Measurements from ENCODE around the gene HARBI1. TPM values are rescaled to one million over a fixed set of nuclear protein-coding genes. Genes with fewer than 3 reads are reported as not detected.

The HARBI1 gene
- total and polyA plus RNA-seq, 2 of the 8 experiments (the other 6 are each of a cell fraction or from before 2014, with no cell fraction given): 3.8 to 5.1 TPM

- Histone ChIP-seq H2BK120ac (replicated peaks; ENCODE audit: low read depth, low read length) (no peak overlapping the region), H3K27ac (ENCODE audit: low read depth, low read length) (no peak overlapping the region), H3K14ac (ENCODE audit: insufficient read length) (no peak overlapping the region), H3K18ac (ENCODE audit: extremely low read depth, low read length) (no peak overlapping the region), H3K79me1 (ENCODE audit: low read depth, low read length) (peaks cover 2% of the 10 kb centered on the region; the same call in 1 of the 2 replicates), H2AK5ac (ENCODE audit: low read depth, low read length) (no peak overlapping the region), H4K91ac (replicated peaks; ENCODE audit: insufficient read length, low read length) (no peak overlapping the region), H3K4me3 (ENCODE audit: extremely low read depth in 1 of 4, insufficient read depth in 2 of 4, low read depth in 3 of 4, low read length in 4 of 4) (no peak overlapping the region), H3K27me3 (replicated peaks in 1 of 4; ENCODE audit: control insufficient read depth in 3 of 4, extremely low read depth in 1 of 4, insufficient read depth in 3 of 4, low read length in 3 of 4) (no peaks in the 10 kb centered on the region), H2AFZ (ENCODE audit: low read length) (no peak overlapping the region), H2BK5ac (ENCODE audit: low read depth, low read length) (no peak overlapping the region), H2BK12ac (ENCODE audit: low read depth, low read length) (no peak overlapping the region), H3K56ac (replicated peaks; ENCODE audit: insufficient read length, low read depth, low read length) (no peak overlapping the region), H3K36me3 (ENCODE audit: control insufficient read depth in 2 of 4, insufficient read depth in 4 of 4, low read length in 3 of 4) (no peaks in the 10 kb centered on the region), H3K4me2 (ENCODE audit: insufficient read depth in 1 of 2, low read depth in 2 of 2, low read length in 2 of 2) (no peak overlapping the region), H4K8ac (ENCODE audit: extremely low read depth, insufficient read depth, low read length) (no peak overlapping the region), H3K9ac (replicated peaks in 1 of 4; ENCODE audit: extremely low read depth in 1 of 4, low read depth in 3 of 4, low read length in 3 of 4) (no peak overlapping the region), H3K4ac (replicated peaks; ENCODE audit: insufficient read length, low read depth, low read length) (no peak overlapping the region), H3K79me2 (ENCODE audit: control insufficient read depth in 1 of 2, insufficient read depth in 2 of 2, low read length in 2 of 2) (peaks cover 11 to 84% of the 10 kb centered on the region in 2 experiments), H3K9me3 (ENCODE audit: insufficient read depth in 2 of 2, low read depth in 1 of 2, low read length in 1 of 2) (no peaks in the 10 kb centered on the region), H4K5ac (ENCODE audit: insufficient read length, low read depth, low read length) (no peak overlapping the region), H3K4me1 (replicated peaks in 1 of 4; ENCODE audit: control insufficient read depth in 3 of 4, insufficient read depth in 4 of 4, low read length in 3 of 4) (no peaks in the 10 kb centered on the region; a peak in 1 of 7 replicates), H3K23ac (ENCODE audit: insufficient read length) (no peak overlapping the region), H3K23me2 (ENCODE audit: low read depth, low read length) (no peaks in the 10 kb centered on the region), H4K20me1 (replicated peaks in 1 of 2; ENCODE audit: control insufficient read depth in 1 of 2, insufficient read depth in 2 of 2, low read length in 2 of 2) (peaks cover 4 to 5% of the 10 kb centered on the region in 2 experiments), H2BK15ac (ENCODE audit: low read length) (no peak overlapping the region), H2BK20ac (ENCODE audit: low read length) (no peak overlapping the region)
- ChIA-PET CTCF (ENCODE audit: partially characterized antibody) (interaction anchor here (0.6 to 0.8 kb wide), 2 partner anchors 58 to 299 kb away, joined by 3 read pairs; no protein-coding TSS in a partner anchor), POLR2A (ENCODE audit: partially characterized antibody) (interaction anchor here (0.6 to 0.7 kb wide), 2 partner anchors 29 to 115 kb away, joined by 3 to 4 read pairs; no protein-coding TSS in a partner anchor)
- no peak for FAIRE-seq
- DNase-seq (ENCODE audit: low read depth in 1 of 2, low spot score in 2 of 2): no peak
- TF ChIP-seq SIRT6 (IDR thresholded peaks at IDR 0.05; ENCODE audit: low read length) (no peak), RAD21 (IDR thresholded peaks at IDR 0.05 in 1 of 2, conservative IDR thresholded peaks at IDR 0.05 in 1 of 2; ENCODE audit: low read depth in 2 of 2, low read length in 2 of 2) (no peak), MAFK (IDR thresholded peaks at IDR 0.05; ENCODE audit: low read depth, low read length) (no peak), E2F6 (IDR thresholded peaks at IDR 0.05) (no peak), ZNF274 (IDR thresholded peaks at IDR 0.05; ENCODE audit: borderline replicate concordance, extremely low read depth, low read length) (no peak), SUZ12 (IDR thresholded peaks at IDR 0.05; ENCODE audit: low read length) (no peak), CTCF (IDR thresholded peaks at IDR 0.05; ENCODE audit: control extremely low read depth in 1 of 3, insufficient read depth in 1 of 3, low read depth in 1 of 3, low read length in 3 of 3) (no peak), RFX5 (IDR thresholded peaks at IDR 0.05; ENCODE audit: borderline replicate concordance, low read depth, low read length) (no peak), CEBPB (IDR thresholded peaks at IDR 0.05; ENCODE audit: low read depth, low read length) (no peak)
Measured at GRCh38 chr11:46588915-46589314, 28.1 kb downstream of the HARBI1 start.

Data from H1 (cell line).